ENCODE results near the gene OSCP1.
"Not testable (repeated sequence)": the region's sequence is repeated elsewhere in the genome, so short reads cannot be mapped to it uniquely, and the experiment has no call there.

The OSCP1 gene

GRCh38 chr1:36486093-36486438 lies 35.8 kb upstream of the OSCP1 start:
- Histone ChIP-seq H3K27me3 (ENCODE audit: control insufficient read depth in 5 of 5, insufficient read depth in 4 of 5, low read length in 5 of 5) (peaks cover 0 to 2% (median 0%) of the 10 kb centered on the region in 5 donors), H3K27ac (ENCODE audit: low read depth, low read length) (no peak overlapping the region), H3K36me3 (ENCODE audit: control insufficient read depth in 5 of 5, insufficient read depth in 5 of 5, low read length in 5 of 5) (no peaks in the 10 kb centered on the region), H3K9me3 (ENCODE audit: control insufficient read depth in 5 of 5, low read length in 5 of 5) (no peaks in the 10 kb centered on the region), H3K4me1 (ENCODE audit: control insufficient read depth in 5 of 5, insufficient read depth in 5 of 5, low read length in 5 of 5) (peaks cover 0 to 34% (median 14%) of the 10 kb centered on the region in 5 donors), H3K4me3 (ENCODE audit: low read depth in 1 of 5, low read length in 5 of 5) (no peak overlapping the region), H3K9ac (ENCODE audit: low read length in 5 of 5) (no peak overlapping the region)

- Histone ChIP-seq H3K36me3 (ENCODE audit: control insufficient read depth in 5 of 5, insufficient read depth in 5 of 5, low read length in 5 of 5) (no peaks in the 10 kb centered on the region), H3K27me3 (ENCODE audit: control insufficient read depth in 5 of 5, insufficient read depth in 4 of 5, low read length in 5 of 5) (peaks cover 0 to 6% (median 3%) of the 10 kb centered on the region in 5 donors), H3K4me1 (ENCODE audit: control insufficient read depth in 5 of 5, insufficient read depth in 5 of 5, low read length in 5 of 5) (peaks cover 0 to 34% (median 14%) of the 10 kb centered on the region in 5 donors), H3K4me3 (ENCODE audit: low read depth in 1 of 5, low read length in 5 of 5) (no peak overlapping the region), H3K9me3 (ENCODE audit: control insufficient read depth in 5 of 5, low read length in 5 of 5) (no peaks in the 10 kb centered on the region), H3K9ac (ENCODE audit: low read length in 5 of 5) (no peak overlapping the region), H3K27ac (ENCODE audit: low read depth, low read length) (no peak overlapping the region)
Measured at GRCh38 chr1:36484099-36484498, 33.8 kb upstream of the OSCP1 start.

- no peak within 1 kb of the TSS for H3K27ac ChIP-seq (ENCODE audit: low read depth, low read length)
- H3K9me3 ChIP-seq (ENCODE audit: control insufficient read depth in 5 of 5, low read length in 5 of 5), result no peaks in the 10 kb centered on the region
- H3K9ac ChIP-seq (ENCODE audit: low read length in 5 of 5), result peak within 1 kb of the TSS in 4 of 5 donors; percentile 22 to 62 (median 45)
Measured at GRCh38 chr1:36482724-36483388, 32.6 kb upstream of the OSCP1 start, which contains the start of gene CSF3R. TSS of gene CSF3R (minus strand) at chr1:36482913. CDS start at chr1:36479496, 3,417 bp downstream.

GRCh38 chr1:36481771-36482723 lies 31.8 kb upstream of the OSCP1 start:
- Histone ChIP-seq H3K9ac (ENCODE audit: low read length in 5 of 5) (peak overlapping the region in 4 of 5 donors; percentile 22 to 62 (median 45)), H3K27ac (ENCODE audit: low read depth, low read length) (no peak overlapping the region), H3K9me3 (ENCODE audit: control insufficient read depth in 5 of 5, low read length in 5 of 5) (no peaks in the 10 kb centered on the region), H3K36me3 (ENCODE audit: control insufficient read depth in 5 of 5, insufficient read depth in 5 of 5, low read length in 5 of 5) (peaks cover 0 to 3% (median 0%) of the 10 kb centered on the region in 5 donors), H3K4me1 (ENCODE audit: control insufficient read depth in 5 of 5, insufficient read depth in 5 of 5, low read length in 5 of 5) (peaks cover 0 to 28% (median 14%) of the 10 kb centered on the region in 5 donors), H3K4me3 (ENCODE audit: low read depth in 1 of 5, low read length in 5 of 5) (peak overlapping the region; percentile 26 to 53 (median 44)), H3K27me3 (ENCODE audit: control insufficient read depth in 5 of 5, insufficient read depth in 4 of 5, low read length in 5 of 5) (peaks cover 0 to 6% (median 3%) of the 10 kb centered on the region in 5 donors)

More at GRCh38 chr1:36482724-36483388, 32.6 kb upstream of the OSCP1 start, which contains the start of gene CSF3R:
- Histone ChIP-seq H3K4me3 (ENCODE audit: low read depth in 1 of 5, low read length in 5 of 5) (peak within 1 kb of the TSS; percentile 26 to 53 (median 44)), H3K36me3 (ENCODE audit: control insufficient read depth in 5 of 5, insufficient read depth in 5 of 5, low read length in 5 of 5) (peaks cover 0 to 3% (median 0%) of the 10 kb centered on the region in 5 donors), H3K4me1 (ENCODE audit: control insufficient read depth in 5 of 5, insufficient read depth in 5 of 5, low read length in 5 of 5) (peaks cover 0 to 34% (median 14%) of the 10 kb centered on the region in 5 donors), H3K27me3 (ENCODE audit: control insufficient read depth in 5 of 5, insufficient read depth in 4 of 5, low read length in 5 of 5) (peaks cover 0 to 6% (median 3%) of the 10 kb centered on the region in 5 donors)

GRCh38 chr1:36481091-36481490 lies 30.8 kb upstream of the OSCP1 start:
- Histone ChIP-seq H3K9ac (ENCODE audit: low read length in 5 of 5) (no peak overlapping the region), H3K36me3 (ENCODE audit: control insufficient read depth in 5 of 5, insufficient read depth in 5 of 5, low read length in 5 of 5) (peaks cover 0 to 3% (median 0%) of the 10 kb centered on the region in 5 donors), H3K4me1 (ENCODE audit: control insufficient read depth in 5 of 5, insufficient read depth in 5 of 5, low read length in 5 of 5) (peaks cover 0 to 22% (median 12%) of the 10 kb centered on the region in 5 donors), H3K27me3 (ENCODE audit: control insufficient read depth in 5 of 5, insufficient read depth in 4 of 5, low read length in 5 of 5) (peaks cover 0 to 6% (median 3%) of the 10 kb centered on the region in 5 donors), H3K4me3 (ENCODE audit: low read depth in 1 of 5, low read length in 5 of 5) (no peak overlapping the region), H3K27ac (ENCODE audit: low read depth, low read length) (no peak overlapping the region), H3K9me3 (ENCODE audit: control insufficient read depth in 5 of 5, low read length in 5 of 5) (no peaks in the 10 kb centered on the region)

GRCh38 chr1:36480161-36480560 lies 29.9 kb upstream of the OSCP1 start:
- H3K27ac ChIP-seq (ENCODE audit: low read depth, low read length), result no peak overlapping the region
- peaks cover 0 to 6% (median 3%) of the 10 kb centered on the region in 5 donors for H3K27me3 ChIP-seq (ENCODE audit: control insufficient read depth in 5 of 5, insufficient read depth in 4 of 5, low read length in 5 of 5)
- peaks cover 0 to 9% (median 0%) of the 10 kb centered on the region in 5 donors for H3K36me3 ChIP-seq (ENCODE audit: control insufficient read depth in 5 of 5, insufficient read depth in 5 of 5, low read length in 5 of 5)
- no peak overlapping the region for H3K9ac ChIP-seq (ENCODE audit: low read length in 5 of 5)
- H3K4me1 ChIP-seq (ENCODE audit: control insufficient read depth in 5 of 5, insufficient read depth in 5 of 5, low read length in 5 of 5), result peaks cover 0 to 15% (median 12%) of the 10 kb centered on the region in 5 donors
- H3K9me3 ChIP-seq (ENCODE audit: control insufficient read depth in 5 of 5, low read length in 5 of 5), result no peaks in the 10 kb centered on the region
- H3K4me3 ChIP-seq (ENCODE audit: low read depth in 1 of 5, low read length in 5 of 5), result no peak overlapping the region

GRCh38 chr1:36479505-36480051 lies 29.3 kb upstream of the OSCP1 start:
- Histone ChIP-seq H3K4me3 (ENCODE audit: low read depth in 1 of 5, low read length in 5 of 5) (no peak overlapping the region), H3K27ac (ENCODE audit: low read depth, low read length) (no peak overlapping the region), H3K36me3 (ENCODE audit: control insufficient read depth in 5 of 5, insufficient read depth in 5 of 5, low read length in 5 of 5) (peaks cover 0 to 10% (median 0%) of the 10 kb centered on the region in 5 donors), H3K27me3 (ENCODE audit: control insufficient read depth in 5 of 5, insufficient read depth in 4 of 5, low read length in 5 of 5) (peaks cover 0 to 6% (median 3%) of the 10 kb centered on the region in 5 donors), H3K4me1 (ENCODE audit: control insufficient read depth in 5 of 5, insufficient read depth in 5 of 5, low read length in 5 of 5) (peaks cover 0 to 15% (median 12%) of the 10 kb centered on the region in 5 donors), H3K9ac (ENCODE audit: low read length in 5 of 5) (no peak overlapping the region), H3K9me3 (ENCODE audit: control insufficient read depth in 5 of 5, low read length in 5 of 5) (no peaks in the 10 kb centered on the region)

- Histone ChIP-seq H3K36me3 (ENCODE audit: control insufficient read depth in 5 of 5, insufficient read depth in 5 of 5, low read length in 5 of 5) (peaks cover 0 to 12% (median 0%) of the 10 kb centered on the region in 5 donors), H3K4me1 (ENCODE audit: control insufficient read depth in 5 of 5, insufficient read depth in 5 of 5, low read length in 5 of 5) (peaks cover 0 to 11% (median 7%) of the 10 kb centered on the region in 5 donors)
- H3K27me3 ChIP-seq (ENCODE audit: control insufficient read depth in 5 of 5, insufficient read depth in 4 of 5, low read length in 5 of 5); H3K9ac ChIP-seq (ENCODE audit: low read length in 5 of 5); H3K9me3 ChIP-seq (ENCODE audit: control insufficient read depth in 5 of 5, low read length in 5 of 5); H3K27ac ChIP-seq (ENCODE audit: low read depth, low read length); H3K4me3 ChIP-seq (ENCODE audit: low read depth in 1 of 5, low read length in 5 of 5): not testable (repeated sequence)
Measured at GRCh38 chr1:36477615-36478014, 27.4 kb upstream of the OSCP1 start.

GRCh38 chr1:36476945-36477344 lies 26.7 kb upstream of the OSCP1 start:
- Histone ChIP-seq H3K9ac (ENCODE audit: low read length in 5 of 5) (no peak overlapping the region), H3K27me3 (ENCODE audit: control insufficient read depth in 5 of 5, insufficient read depth in 4 of 5, low read length in 5 of 5) (peaks cover 0 to 9% (median 3%) of the 10 kb centered on the region in 5 donors), H3K36me3 (ENCODE audit: control insufficient read depth in 5 of 5, insufficient read depth in 5 of 5, low read length in 5 of 5) (peaks cover 0 to 12% (median 0%) of the 10 kb centered on the region in 5 donors), H3K9me3 (ENCODE audit: control insufficient read depth in 5 of 5, low read length in 5 of 5) (no peaks in the 10 kb centered on the region), H3K27ac (ENCODE audit: low read depth, low read length) (no peak overlapping the region), H3K4me3 (ENCODE audit: low read depth in 1 of 5, low read length in 5 of 5) (no peak overlapping the region), H3K4me1 (ENCODE audit: control insufficient read depth in 5 of 5, insufficient read depth in 5 of 5, low read length in 5 of 5) (peaks cover 0 to 6% (median under 1%) of the 10 kb centered on the region in 5 donors)
